ENCODE results near the gene ADCY5.

DNA sequence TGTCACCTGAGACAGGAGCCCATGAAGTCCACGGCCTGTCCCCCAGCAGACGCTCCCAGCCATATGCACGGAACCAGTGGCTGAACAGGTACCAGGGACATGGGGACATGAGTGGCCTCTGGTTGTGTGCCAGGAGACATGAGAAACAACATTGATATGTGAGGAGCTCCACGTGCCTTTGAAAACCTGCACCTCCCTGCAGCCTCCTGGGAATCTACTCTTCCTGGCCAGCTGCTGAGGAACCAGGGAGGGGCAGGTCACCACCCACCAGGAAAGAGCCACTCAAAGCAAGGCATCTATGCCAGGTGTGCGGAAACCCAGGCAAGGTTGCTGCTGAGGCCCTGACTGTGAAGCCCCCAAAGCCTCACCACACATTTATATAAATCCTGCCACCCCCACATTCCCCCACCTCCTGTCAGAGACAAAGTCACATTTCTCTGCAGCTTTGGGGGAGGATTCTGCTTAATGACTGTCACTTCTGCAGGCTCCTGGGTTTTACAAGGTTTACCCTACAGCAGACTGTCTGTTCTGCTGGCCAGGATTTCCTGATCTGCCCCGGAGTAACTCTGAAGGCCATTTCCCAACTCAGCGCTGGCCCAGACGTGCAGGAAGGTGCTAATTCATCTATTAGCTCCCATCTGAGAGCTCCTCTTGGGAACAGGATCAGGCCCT, 110.8 kb downstream of the ADCY5 start:
- no peak for TF ChIP-seq CTCF (IDR thresholded peaks at IDR 0.05; ENCODE audit: low read depth, low read length, missing input control)
- no peak for TF ChIP-seq MAX (IDR thresholded peaks at IDR 0.05)
- TF ChIP-seq YY1 (IDR thresholded peaks at IDR 0.05): no peak
- TF ChIP-seq JUND (IDR thresholded peaks at IDR 0.05): no peak
- TF ChIP-seq RXRA (IDR thresholded peaks at IDR 0.05): no peak
- TF ChIP-seq, protein P1, sequence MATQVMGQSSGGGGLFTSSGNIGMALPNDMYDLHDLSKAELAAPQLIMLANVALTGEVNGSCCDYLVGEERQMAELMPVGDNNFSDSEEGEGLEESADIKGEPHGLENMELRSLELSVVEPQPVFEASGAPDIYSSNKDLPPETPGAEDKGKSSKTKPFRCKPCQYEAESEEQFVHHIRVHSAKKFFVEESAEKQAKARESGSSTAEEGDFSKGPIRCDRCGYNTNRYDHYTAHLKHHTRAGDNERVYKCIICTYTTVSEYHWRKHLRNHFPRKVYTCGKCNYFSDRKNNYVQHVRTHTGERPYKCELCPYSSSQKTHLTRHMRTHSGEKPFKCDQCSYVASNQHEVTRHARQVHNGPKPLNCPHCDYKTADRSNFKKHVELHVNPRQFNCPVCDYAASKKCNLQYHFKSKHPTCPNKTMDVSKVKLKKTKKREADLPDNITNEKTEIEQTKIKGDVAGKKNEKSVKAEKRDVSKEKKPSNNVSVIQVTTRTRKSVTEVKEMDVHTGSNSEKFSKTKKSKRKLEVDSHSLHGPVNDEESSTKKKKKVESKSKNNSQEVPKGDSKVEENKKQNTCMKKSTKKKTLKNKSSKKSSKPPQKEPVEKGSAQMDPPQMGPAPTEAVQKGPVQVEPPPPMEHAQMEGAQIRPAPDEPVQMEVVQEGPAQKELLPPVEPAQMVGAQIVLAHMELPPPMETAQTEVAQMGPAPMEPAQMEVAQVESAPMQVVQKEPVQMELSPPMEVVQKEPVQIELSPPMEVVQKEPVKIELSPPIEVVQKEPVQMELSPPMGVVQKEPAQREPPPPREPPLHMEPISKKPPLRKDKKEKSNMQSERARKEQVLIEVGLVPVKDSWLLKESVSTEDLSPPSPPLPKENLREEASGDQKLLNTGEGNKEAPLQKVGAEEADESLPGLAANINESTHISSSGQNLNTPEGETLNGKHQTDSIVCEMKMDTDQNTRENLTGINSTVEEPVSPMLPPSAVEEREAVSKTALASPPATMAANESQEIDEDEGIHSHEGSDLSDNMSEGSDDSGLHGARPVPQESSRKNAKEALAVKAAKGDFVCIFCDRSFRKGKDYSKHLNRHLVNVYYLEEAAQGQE (IDR thresholded peaks at IDR 0.05): no peak
- no peak for TF ChIP-seq TAF1 (conservative IDR thresholded peaks at IDR 0.05)
- no peak for TF ChIP-seq FOXA1 (IDR thresholded peaks at IDR 0.05)
- no peak for TF ChIP-seq RAD21 (IDR thresholded peaks at IDR 0.05)
- TF ChIP-seq GABPA (IDR thresholded peaks at IDR 0.05 in 1 of 2, conservative IDR thresholded peaks at IDR 0.05 in 1 of 2): no peak
- no peak for TF ChIP-seq EGR1 (IDR thresholded peaks at IDR 0.05; ENCODE audit: low read depth in 2 of 2)
- no peak for TF ChIP-seq NR2F2 (IDR thresholded peaks at IDR 0.05)

Measured in liver (tissue), 3 donors.